Measurements from ENCODE around the gene BAZ2B.
A peak's percentile ranks its signal among the peaks of the same experiment; 100 is the strongest.
"Not testable (repeated sequence)": the region's sequence is repeated elsewhere in the genome, so short reads cannot be mapped to it uniquely, and the experiment has no call there.

BAZ2B gene

DNA sequence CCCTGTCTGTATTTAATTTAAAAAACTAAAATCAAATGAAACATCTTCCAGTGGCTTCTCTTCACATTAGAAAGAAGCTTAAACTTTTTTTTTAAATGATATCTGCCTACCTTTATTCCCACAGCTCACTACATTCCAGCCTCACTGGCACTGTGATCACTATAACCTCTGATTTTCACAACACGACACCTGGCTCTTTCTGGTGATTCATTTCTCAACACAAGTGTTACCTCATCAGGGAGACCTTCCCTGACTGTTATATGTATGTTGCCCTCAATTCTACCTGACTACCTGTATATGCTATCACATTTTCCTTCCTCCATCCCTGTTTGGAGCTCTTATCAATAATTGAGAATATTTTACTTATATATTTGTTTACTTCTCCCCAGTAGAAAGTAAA lies 76.6 kb downstream of the BAZ2B start:
- no peak for DNase-seq

DNA sequence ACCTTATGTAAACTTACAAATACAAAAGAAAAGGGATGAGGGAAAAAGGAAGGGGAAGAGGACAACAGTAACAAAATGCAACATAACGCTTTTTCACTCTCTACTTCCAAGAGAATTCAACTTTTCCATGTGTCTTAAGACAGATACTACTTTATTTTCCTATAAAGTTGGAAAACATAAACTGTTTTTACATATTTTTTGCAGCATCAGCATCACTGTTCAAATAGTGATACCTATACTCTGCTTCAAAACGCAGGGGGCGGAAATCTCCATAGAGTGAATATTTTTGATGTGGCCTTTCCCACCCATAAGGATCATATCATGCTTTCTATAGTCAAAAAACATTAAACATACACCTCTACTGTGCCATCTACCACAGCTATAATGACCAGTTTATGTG lies 77.5 kb downstream of the BAZ2B start:
- no peak for DNase-seq

DNA sequence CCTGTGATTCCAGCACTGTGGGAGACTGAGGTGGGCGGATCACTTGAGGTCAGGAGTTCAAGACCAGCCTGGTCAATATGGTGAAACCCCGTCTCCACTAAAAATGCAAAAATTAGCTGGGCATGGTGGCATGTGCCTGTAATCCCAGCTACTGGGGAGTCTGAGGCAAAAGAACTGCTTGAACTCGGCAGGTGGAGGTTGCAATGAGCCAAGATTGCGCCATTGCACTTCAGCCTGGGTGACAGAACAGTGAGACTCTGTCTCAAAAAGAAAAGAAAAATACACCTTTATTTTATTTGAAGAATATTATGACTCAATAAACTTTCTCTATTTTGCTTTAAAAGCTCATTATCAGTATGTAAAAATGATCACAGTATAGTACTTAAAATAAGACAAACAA lies 81.1 kb downstream of the BAZ2B start:
- DNase-seq, result not testable (repeated sequence)

DNA sequence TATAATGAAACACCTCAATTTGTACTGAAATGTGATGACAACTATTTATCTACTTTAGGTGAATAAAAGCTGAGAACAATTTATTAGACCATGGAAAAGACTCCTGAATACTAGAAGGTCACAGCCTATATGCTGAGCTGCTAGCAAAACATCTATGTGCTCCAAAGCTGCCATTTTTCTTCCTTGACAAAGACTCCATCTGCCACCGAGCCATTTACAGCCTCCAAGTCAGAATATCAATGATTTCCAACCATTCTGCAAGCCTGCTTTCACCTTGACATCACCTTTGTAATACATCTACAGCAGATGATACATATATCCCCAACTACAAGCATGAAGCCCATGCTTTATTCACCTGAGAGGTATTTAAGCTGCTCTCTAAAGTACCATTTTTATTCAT lies 84.9 kb downstream of the BAZ2B start:
- no peak for DNase-seq

DNA sequence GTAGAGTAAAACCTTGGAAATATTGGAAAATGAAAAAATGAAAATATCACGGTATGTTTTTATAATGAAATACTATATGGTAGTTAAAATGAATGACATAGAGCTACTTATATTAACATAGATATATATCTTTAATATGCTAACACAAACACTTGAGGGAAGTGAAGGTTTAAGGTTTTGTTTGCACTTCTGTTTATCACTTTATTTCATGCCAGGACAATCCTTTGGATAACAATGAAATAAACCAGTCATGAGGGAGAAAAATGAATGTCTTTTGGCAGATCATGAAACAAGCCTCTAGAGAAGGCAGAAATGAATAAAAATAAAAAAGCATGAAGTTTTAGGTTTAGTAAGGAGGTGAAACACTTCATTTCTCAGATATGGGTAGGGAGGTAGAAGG lies 89.9 kb downstream of the BAZ2B start:
- DNase-seq, result no peak

DNA sequence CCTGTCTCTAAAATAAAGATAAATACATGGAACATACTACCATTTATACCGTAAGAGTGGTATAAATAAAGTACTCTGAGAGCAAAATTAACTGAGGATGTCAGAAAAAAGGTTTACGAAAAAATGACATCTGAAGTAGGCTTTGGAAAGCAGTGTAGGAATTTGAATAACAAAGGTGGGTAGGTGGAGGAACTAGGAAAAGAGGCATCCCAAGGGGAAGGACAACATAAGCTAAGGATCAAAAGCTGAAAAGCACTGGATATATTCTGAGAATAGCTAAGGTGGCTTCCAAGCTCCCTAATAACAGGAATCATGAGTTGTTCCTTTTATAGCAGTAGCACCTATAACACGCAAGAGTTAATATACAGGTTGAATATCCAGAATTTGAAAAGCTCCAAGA lies 91.3 kb downstream of the BAZ2B start:
- DNase-seq, result no peak

DNA sequence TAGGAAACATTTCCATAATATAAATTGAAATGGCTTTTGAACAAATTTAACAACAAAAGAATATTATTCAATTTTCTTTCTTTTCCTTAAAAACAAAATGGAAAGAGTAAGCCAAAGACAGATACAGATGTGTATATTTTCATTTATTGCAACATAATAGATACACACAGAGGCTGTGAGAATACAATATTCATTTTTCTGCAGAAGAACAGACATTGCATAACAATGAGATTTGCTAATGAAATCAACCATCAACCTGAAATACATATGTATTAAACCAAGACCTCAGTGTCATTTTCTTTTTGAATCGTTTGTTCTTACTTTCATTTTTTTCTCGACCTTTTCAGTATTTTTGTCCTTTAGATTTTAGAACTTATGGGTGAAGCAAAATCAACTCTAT lies 95.1 kb downstream of the BAZ2B start:
- no peak for DNase-seq

DNA sequence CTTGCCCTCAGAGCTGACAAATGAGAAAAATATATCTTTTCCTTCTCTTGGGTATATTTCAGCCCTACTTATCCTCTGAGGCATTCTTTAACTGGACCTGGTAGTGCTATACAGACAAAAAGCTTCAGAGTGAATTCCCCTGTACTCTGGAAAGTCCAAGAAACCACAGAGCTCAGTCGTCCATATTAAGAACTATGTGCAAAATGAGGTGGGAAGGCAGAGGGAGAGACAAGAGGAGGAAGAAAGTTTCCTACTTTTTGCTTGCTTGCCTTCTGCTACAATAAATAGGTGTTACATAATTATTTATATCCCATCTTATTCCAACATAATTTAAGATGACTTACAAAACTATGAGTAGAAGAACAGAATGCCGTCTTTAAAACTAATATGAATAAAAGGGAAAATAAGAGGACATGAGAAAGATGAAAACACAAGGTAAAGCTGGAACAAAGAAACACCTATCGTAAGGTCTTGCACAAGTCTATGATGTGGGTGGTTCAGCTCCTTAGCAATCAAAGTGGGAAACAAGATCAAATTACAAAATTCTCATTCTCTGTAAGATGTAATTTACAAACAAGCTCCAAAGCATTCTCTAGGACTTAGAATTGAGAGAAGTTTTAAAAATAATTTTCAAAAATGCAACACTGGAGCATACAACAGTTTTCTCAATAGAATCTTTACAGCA lies 97.9 kb downstream of the BAZ2B start:
- DNase-seq, result peak in 1 of 51 donors; percentile 3

DNA sequence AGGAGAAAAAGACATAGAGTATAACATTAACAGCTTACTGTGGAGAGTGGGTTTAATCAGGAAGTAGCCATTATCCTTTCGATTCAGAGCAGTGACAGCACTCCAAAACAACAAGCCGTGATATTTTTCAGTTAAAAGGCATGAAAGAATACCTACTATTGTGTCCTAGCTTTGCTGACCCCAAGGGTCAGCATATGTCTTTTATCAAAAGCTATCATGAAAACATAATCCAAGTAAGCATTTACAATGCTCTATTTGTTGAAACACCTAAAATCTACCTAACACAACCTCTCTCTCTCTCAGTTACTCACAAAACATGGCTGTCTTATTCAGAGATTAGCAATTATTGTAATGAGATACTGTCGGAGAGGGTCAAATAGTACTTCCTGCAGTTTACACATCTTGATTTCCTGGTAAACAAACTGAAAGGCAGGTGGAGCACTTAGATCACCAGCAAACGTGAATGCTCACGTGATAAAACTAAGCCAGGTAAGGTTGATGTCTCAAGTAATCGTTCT lies 100.0 kb downstream of the BAZ2B start:
- peak in 1 of 51 donors; percentile 50 for DNase-seq

DNA sequence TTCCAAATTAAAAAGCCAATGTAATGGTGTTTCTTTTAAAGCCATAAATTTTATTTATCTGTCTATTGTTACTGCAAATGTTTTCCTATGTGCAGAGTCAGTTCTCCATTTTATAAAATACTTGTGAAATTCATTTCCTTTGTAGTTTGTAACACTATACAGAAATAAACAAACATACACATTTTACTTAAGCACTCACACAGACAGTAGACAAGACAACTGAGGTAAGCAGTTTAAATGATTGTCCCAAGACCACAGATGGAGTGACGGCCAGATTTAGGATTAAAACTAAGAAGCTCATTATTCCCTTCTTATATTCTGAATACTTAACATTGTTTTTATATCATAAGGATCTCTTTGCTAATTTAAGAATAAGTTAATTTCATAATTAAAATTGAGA lies 100.9 kb downstream of the BAZ2B start:
- DNase-seq, result no peak

DNA sequence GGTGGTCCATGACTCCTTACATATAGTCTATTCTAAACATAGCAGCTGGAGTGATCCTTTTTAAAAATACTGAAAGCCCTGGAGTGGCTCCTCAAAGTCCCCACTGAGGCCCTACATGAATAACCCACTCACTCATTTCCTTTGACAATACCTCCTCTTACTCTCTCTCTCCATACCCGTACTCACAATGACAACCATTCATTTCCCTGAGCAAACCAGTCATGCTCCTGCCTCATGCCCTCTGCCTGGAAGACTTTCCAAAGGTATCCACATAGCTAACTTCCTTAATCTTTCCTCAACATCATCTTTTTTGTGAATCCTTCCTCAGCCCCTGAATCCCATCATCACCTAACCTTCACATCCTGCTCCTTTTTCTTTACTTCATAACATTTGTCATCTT lies 102.6 kb downstream of the BAZ2B start:
- no peak for DNase-seq

DNA sequence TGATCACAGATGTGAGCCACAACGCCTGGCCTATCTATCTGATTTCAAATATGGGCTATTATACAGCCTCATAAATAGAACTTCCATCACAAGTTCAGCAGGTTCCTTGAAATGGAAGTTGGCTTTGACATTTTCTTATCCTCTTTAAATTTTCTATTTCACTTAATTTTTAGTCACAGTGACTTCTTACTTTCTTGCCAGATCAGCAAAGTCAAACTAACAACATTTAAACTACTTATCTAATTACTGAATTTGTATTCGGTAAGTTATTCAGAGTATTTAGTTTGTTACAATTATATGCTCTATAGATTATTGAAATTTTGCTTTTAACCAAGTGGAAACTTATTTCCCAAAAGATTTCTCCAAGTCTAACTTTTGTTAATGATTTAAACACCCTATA lies 108.2 kb downstream of the BAZ2B start:
- no peak for DNase-seq

DNA sequence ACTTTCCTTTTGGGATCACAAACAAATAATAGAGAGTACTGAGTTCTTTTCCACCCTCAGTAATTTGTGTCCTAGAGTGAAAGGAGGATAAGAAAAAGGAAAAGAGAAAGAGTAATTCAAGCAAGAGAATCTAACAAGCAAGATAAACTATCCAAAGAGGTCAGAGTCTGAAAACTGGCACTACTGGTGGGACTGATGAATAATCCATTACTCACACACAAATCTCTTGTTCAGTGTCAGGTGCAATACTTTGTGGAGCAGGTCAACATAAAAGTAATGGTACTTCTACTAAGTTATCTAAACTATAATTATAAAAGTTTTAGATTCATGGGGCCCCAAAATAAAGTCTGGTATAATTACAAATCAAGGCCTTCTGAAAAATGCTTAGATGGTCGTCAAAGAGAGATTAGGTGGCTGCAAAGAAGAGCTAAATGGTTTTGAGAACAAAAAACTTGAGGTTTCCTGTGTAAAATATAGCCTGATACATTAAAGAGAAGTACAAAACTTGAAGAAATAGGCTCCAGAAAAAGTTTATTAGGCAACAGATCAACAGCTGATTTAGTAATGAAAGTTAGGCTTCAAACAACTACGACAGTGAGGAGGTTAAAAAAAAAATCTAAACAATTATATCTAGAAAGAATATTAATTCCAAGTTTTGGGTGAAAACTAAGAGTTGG lies 109.4 kb downstream of the BAZ2B start:
- no peak for DNase-seq

DNA sequence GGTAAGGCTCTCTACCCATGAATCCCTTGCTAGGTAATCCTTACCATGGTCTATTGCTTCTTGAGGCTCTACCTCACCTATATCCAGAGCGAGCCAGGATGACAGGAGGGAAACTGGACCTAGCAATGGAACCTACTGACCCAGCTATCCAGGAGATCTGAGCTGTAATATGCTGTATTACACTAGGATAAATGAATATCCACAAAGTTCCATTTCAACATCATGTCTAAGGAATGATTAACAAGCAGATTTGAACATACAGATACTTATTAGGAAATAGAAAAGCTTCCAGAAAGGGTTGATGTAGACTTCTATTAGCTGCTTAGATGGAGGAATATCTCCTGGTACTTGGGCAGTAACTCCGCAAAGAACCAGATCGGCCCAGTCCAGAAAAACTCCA lies 110.1 kb downstream of the BAZ2B start:
- no peak for DNase-seq

DNA sequence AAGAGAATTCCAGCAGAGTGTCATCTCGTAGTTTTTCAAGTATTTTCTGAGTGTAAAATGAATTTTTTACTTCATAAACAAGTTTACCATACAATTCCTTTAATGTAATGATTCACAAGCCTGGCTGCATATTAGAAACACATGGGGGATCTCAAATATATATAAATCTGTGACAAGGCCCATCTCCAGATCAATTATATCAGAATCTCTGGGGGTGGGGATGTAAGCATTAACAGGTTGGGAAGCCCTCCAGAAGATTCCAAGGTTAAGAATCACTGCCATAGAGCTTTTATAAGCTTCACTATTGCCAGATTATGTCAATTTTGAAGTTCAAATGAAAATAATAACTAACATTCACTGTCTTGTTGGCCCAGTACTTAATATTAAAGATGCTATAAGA lies 111.2 kb downstream of the BAZ2B start:
- DNase-seq, result no peak

DNA sequence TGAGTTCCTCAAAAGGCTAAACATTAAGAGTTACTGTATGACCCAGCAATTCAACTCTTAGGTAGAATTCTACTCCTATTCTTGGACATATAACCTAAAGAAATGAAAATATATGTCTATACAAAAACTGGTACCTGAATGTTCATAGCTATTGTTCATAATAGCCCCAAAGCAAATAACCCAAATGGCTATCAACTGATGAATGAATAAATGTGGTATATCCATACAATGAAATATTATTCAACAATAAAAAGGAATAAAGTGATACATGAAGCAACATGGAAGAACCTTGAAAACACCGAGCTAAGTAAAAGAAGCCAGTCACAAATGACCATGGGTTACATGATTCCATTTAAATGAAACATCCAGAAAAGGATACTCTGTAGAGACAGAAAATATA lies 114.6 kb downstream of the BAZ2B start:
- DNase-seq, result no peak

DNA sequence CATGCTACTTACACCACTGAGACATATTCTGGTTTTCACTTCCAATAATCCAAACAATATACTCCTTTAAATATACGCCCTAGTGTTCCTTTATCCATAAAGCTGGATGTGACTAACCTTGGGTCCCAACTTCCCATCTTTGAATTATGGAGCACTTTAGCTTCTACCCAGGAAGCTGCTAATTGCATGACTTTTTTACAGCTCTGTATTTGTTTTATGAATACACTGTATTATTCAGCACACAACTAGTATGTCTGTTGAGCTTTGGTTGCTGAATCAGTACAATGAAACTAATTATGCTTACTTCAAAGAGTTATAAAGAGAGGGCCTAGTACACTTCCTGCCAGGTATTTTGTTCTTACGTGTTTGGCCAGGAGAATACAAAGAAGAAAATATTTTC lies 118.5 kb downstream of the BAZ2B start:
- no peak for DNase-seq

DNA sequence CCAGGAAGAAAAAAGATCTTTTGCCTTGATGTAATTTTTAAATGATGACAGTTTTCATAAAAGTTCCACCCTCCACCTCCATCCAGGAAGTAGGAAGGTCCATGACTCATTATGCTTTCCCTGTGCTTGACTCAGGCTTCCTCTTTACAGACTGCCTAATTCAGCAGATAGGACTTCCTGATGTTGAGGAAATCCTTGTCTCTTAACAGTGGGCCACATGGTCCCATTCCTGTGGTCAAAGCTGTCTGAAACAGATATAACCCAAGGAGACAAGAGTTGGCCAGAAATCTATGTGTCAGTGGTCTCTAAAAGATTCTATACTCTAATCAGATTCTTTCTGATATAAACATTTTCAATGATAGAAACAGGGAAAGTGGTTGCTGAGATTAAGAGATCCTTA lies 119.1 kb downstream of the BAZ2B start:
- DNase-seq, result peak in 2 of 51 donors; percentile 2

DNA sequence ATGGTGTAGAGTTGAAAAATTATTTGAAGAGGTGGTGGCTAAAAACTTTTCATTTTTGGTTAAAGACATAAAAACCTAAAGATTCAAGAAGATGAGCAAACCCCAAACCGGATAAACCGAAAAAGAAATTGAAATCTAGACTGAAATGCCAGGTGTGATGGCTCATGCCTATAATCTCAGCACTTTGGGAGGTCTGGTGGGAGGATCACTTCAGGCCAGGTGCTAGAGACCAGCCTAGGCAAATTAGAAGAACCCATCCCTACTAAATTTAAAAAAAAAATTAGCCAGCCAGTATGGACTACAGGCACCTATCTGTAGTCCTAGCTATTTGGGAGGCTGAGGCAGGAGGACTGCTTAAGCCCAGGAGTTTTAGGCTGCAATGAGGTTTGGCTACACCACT lies 126.9 kb downstream of the BAZ2B start:
- DNase-seq, result no peak

DNA sequence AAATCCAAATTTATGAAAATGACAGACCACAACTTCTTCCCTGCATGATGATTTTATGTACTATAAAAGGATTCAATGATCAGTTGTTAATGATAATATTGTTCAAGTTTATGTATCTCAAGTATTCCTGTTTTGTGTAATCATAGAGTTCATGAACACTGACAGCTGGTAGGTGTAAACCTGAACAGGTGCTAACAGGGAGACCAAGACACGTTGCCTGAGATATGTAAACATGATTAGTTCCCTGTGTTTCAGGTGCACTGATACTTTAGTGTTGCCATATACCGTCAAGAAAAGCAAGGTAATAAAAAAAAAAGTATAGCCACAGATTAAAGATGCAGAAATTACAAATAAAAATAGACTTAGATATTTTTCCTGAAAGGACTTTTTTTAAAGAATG lies 131.8 kb downstream of the BAZ2B start:
- DNase-seq, result no peak

DNA sequence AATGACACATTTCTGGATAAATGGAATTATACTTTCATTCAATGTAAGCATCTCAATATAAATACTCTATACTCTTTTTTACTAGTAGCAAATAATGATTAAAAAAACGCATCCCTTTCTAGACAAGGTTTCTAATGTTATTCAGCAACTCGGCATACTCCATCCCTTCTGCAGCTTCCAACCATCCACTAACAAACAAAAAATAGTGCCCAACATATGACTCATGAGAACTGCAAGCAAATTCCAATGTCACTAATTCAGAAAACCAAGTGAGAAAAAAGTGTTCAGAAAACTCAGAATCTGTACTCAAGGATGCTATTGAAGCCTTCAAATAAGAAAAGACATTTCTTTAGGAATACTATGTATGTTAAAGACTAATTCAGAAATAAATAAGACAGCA lies 140.0 kb downstream of the BAZ2B start:
- DNase-seq, result no peak

DNA sequence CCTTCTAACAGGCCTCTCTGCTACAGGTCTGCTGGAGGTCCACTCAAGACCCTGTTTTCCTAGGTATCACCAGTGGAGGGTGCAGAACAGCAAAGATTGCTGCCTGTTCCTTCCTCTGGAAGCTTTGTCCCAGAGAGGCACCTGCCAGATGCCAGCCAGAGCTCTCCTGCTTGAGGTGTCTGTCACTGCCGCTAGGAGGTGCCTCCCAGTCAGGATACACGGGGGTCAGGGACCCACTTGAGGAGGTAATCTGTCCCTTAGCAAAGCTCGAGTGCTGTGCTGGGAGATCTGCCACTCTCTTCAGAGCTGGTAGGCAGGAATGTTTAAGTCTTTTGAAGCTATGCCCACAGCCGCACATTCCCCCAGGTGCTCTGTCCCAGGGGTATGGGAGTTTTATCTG lies 140.6 kb downstream of the BAZ2B start:
- no peak for DNase-seq

DNA sequence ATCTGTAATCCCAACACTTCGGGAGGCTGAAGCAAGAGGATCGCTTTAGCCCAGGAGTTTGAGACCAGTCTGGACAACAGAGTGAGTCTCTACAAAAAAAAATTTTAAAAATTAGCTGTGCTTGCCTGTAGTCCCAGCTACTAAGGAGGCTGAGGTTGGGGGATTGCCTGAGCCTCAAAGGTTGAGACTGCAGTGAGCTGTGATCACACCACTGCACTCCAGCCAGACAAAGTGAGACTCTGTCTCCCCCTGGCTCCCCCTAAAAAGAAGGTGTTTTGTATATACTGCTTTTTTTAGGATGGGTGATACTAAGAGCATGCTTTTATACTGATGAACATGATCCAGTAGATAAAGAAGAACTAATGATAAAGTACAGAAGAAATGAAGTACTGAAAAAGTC lies 145.0 kb downstream of the BAZ2B start:
- DNase-seq, result no peak

DNA sequence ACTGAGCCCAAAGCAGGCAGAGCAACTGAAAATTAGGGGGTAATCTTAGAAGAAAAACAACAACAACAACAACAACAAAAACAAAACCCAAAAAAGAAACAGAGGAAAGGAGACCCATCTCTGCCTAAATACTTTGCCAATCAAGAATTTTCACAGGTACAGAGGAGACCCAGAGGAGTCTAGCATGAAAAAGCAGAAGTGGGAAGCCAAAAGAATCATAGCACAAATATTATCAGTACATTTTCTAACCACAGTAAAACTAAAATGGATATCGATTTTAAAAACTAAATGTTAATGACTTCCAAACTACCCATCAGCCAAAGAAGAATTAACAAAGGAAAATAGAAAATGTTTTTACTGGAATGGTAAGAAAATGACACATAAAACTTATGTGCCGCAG lies 148.1 kb downstream of the BAZ2B start:
- no peak for DNase-seq
